C4-2B (cell line): ENCODE data around the gene PCDHGA3.
"Not testable (repeated sequence)": the region's sequence is repeated elsewhere in the genome, so short reads cannot be mapped to it uniquely, and the experiment has no call there.

Experiments used
- H3K27ac ChIP-seq: fragments of 450-650 bp; 2 replicates; pipeline ENCODE4 v1.5.1; 2017
- CTCF ChIP-seq: fragments of 450-650 bp; conservative IDR thresholded peaks from 2 replicates; pipeline ENCODE4 v1.5.1; 2017; ENCODE audit warnings: mild to moderate bottlenecking
- ZFX ChIP-seq: fragments of 450-650 bp; IDR thresholded peaks from 2 replicates; pipeline ENCODE4 v1.6.1; 2017

The PCDHGA3 gene

GRCh38 chr5:141382469-141383294, 39.1 kb downstream of the PCDHGA3 start, which contains the start of gene PCDHGA7:
TSS of gene PCDHGA7 (plus strand) at chr5:141382742. CDS start at chr5:141382900, 158 bp downstream.
- H3K27ac ChIP-seq = no peak within 1 kb of the TSS

GRCh38 chr5:141383345-141383744, 39.7 kb downstream of the PCDHGA3 start:
- TF ChIP-seq ZFX (no peak), CTCF (no peak)

More at GRCh38 chr5:141382469-141383294, 39.1 kb downstream of the PCDHGA3 start, which contains the start of gene PCDHGA7:
- TF ChIP-seq CTCF (peak; percentile 74), ZFX (no peak)

GRCh38 chr5:141384471-141385267, 41.0 kb downstream of the PCDHGA3 start:
- TF ChIP-seq CTCF = no peak
- TF ChIP-seq ZFX = no peak
- H3K27ac ChIP-seq = no peak overlapping the region

More at GRCh38 chr5:141383345-141383744, 39.7 kb downstream of the PCDHGA3 start:
- H3K27ac ChIP-seq = no peak overlapping the region

- peak; percentile 75 for TF ChIP-seq CTCF
- not testable (repeated sequence) for H3K27ac ChIP-seq
Measured at GRCh38 chr5:141387557-141388311, 44.1 kb downstream of the PCDHGA3 start, which contains the start of gene PCDHGB4. TSS of gene PCDHGB4 (plus strand) at chr5:141387698. CDS start at chr5:141387885, 187 bp downstream.

- H3K27ac ChIP-seq = no peak overlapping the region
- no peak for TF ChIP-seq CTCF
Measured at GRCh38 chr5:141388661-141389060, 45.0 kb downstream of the PCDHGA3 start.

DNA sequence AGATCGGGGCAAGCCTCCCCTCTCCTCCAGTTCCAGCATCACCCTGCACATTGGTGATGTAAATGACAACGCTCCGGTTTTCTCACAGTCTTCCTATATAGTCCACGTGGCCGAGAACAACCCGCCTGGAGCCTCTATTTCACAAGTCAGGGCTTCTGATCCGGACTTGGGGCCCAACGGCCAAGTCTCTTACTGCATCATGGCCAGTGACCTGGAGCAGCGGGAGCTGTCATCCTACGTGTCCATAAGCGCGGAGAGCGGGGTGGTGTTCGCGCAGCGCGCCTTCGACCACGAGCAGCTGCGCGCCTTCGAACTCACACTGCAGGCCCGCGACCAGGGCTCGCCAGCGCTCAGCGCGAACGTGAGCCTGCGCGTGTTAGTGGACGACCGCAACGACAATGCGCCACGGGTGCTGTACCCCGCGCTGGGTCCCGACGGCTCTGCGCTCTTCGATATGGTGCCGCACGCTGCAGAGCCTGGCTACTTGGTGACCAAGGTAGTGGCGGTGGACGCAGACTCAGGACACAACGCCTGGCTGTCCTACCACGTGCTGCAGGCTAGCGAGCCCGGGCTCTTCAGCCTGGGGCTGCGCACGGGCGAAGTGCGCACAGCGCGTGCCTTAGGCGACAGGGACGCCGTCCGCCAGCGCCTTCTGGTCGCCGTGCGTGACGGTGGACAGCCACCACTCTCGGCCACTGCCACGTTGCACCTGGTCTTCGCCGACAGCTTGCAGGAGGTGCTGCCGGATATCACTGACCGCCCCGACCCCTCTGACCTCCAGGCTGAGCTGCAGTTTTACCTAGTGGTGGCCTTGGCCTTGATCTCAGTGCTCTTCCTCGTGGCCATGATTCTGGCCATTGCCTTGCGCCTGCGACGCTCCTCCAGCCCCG, 45.8 kb downstream of the PCDHGA3 start:
- TF ChIP-seq ZFX (no peak), CTCF (no peak)

More for the DNA sequence above, 45.8 kb downstream of the PCDHGA3 start:
- no peak overlapping the region for H3K27ac ChIP-seq
